GM18907 (cell line): ENCODE measurements around the gene PLSCR3.

Experiments used
- ATAC-seq: cut with Tn5 transposase; IDR thresholded peaks from one replicate; pipeline ENCODE4 v1.9.1; 2021; ENCODE audit warnings: mild to moderate bottlenecking, moderate library complexity; ENCODE audit not compliant: unreplicated experiment

The PLSCR3 gene

DNA sequence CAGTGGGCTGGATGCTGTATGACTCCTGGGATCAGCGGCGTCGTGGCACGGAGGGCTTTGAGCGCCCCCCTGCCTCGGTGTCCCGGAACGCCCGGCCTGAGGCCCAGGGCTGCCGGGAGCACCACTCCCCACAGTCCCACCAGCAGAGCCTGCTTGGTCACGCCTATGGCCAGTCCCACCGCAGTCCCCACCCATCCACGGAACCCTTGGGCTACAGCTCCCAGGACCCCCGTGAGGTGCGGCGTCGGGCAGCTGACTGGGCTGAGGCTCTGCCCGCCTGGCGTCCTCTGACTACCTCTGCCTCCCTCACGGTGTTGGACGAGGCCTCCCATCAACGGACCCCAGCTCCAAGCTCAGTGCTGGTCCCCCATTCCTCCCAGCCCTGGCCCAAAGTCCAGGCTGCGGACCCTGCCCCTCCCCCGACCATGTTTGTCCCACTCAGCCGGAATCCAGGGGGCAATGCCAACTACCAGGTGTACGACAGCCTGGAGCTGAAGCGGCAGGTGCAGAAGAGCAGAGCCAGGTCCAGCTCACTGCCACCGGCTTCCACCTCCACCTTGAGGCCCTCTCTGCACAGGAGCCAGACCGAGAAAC is 32.7 kb upstream of the PLSCR3 start:
- no peak for ATAC-seq

DNA sequence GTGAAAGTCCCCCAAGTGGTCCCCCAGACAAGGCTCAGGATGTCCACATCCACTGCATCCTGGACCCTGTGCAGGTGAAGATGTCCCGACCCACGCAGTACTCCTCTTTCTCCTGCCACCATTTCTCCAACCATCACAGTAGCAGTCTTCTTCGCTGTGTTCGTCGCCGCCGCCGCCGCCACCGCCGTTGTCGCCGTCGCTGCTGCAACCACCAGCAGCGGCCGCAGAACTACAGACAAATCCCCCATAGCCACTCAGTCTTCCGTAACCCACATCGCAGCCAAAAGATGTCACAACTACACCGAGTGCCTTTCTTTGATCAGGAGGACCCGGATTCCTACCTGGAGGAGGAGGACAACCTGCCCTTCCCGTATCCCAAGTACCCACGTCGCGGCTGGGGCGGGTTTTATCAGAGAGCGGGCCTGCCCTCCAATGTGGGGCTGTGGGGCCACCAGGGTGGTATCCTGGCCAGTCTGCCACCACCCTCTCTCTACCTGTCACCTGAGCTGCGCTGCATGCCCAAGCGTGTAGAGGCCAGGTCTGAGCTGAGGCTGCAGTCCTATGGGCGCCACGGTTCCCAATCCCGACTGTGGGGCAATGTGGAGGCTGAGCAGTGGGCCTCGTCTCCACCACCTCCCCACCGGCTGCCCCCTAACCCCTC is 32.0 kb upstream of the PLSCR3 start:
- no peak for ATAC-seq

DNA sequence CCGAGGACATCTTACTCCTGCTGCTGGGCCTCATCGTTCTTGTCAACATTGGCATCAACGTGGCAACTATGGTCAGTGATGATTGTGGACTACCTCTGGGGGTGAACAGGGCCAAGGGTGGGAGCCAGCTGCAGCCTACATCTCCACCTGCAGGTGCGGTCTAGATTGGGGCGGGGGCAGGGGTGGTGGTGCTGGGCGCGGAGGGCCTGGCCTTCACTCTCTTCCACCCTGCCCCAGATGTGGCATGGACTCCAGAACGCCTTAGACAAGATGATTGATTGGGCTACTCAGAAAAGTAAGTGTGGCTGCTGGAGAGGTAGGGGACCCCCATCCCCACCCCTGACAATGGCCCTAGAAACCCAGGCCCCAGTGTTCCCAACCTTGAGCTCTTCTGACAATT is 31.4 kb upstream of the PLSCR3 start:
- ATAC-seq, result no peak

DNA sequence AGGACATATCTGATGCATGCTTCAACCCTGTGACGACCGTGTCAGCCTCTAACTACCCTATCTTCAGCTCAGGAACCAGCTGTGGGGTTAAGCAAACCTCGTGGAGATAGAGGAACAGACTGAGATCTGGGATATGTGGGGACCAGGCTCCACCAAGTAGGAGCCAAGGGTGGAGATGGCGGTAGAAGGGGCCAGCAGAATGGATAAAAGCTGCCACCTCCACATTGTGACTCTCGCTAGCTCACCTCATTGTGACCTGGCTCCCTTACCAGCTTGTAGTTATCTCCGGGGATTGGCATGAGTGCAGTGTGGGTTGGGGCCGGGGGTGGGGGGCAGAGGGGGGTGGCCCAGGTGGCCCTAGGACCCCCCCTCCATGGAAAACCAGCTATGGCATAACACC is 31.0 kb upstream of the PLSCR3 start, which contains the start of gene SPEM2:
TSS of gene SPEM2 (plus strand) at position 301 of the 400 bp plus-strand sequence. CDS start at position 374, 73 bp downstream.
- ATAC-seq, result no peak

DNA sequence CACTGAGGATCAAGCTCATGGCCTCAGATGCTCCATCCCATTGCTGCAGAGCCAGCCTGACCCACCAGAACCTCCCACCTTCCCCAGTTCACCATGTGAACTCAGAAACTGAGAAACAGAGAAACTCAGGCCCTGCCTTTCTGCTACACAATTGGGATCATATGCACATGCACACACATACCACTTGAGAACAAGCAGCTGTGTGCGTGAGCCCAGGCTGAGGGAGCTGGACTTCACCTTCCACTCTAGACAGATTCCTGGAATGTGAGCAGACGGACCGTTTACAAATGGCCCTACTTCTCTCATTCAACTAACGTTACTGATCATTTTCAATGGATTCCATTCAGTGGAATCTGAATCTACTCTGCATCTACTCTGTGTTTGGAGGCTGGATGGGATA is 29.4 kb upstream of the PLSCR3 start:
- ATAC-seq, result no peak

DNA sequence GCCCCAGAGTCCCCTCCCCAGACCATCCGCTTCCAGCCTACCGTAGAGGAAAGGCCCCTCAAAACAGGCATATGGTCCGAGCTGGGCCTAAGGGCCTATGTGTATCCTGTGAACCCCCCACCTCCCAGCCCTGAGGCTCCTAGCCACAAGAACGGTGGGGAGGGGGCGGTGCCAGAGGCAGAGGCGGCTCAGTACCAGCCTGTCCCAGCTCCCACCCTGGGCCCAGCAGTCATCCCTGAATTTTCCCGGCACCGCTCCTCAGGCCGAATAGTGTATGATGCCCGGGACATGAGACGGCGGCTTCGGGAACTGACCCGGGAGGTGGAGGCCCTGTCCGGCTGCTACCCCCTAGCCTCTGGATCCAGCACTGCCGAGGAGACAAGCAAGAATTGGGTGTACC is 26.9 kb upstream of the PLSCR3 start:
- no peak for ATAC-seq

DNA sequence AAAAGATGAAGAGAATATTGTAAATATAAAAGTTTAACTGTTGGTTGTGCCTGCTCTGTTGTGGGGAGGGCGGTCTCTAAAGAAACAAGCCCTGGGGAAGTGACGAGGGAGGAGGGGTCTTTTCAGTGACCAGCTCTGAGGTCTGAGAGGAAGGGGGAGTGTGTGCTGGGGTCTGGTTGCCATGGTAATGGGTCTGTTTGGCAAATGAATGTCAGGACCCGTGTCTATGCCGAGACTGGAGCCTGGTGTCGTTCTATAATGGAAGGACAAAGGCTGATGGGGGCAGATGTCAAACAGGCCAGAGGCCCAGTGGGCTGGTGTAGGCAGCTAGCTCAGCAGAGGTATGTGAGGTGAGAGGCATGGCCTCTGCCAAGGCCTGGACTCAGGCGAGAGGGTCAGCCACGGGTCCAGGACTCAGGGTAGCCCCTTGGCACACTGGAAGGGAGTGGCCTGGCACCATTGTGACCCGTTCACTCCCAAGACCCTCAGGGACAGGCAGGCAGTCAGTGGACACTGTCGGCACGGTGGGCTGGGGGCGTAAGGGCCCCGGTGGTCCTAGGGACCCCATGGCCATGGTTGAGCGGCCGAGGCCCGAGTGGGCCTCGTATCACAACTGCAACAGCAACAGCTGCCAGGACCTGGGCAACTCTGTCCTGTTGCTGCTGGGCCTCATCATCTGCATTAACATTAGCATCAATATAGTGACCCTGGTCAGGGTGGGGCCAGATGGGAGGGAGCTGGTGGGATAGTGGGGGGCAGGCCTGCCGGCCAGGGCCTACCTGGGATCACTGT is 25.7 kb upstream of the PLSCR3 start, which contains the start of gene SPEM1:
TSS of gene SPEM1 (plus strand) at position 506 of the 792 bp plus-strand sequence. CDS start at position 567, 61 bp downstream.
- ATAC-seq, result no peak

DNA sequence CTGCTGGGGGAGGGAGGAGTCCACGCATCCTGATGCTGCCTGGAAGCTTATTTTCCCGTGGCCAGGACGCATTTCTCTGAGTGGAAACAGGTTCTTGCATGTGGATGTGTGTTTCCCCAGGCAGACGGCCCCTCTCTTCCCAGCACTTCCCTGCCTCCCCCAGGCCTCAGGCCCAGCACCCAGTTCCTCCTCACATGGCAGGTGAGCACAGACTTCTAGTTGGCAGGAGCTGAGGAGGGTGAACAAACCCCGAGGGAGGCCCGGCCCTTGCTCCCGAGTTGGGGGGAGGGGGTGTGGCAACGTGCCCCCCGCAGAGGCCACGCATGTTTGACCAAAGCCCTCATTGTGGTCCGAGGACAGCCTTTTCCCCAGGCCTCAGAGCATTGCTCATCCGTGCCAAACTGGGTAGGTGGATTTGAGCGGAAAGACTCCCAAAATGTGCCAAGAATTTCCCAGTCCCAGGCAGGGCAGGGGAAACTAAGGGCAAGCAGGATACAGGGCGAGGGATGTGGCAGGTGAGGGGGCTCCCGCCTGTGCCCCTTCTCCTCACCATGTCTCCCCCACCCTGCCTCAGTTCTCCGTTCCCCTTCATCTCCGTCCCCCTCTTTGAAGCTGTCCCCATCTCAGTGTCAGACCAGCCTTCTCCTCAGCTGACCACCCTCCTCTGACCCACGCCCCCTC is 24.3 kb upstream of the PLSCR3 start:
- ATAC-seq, result no peak

DNA sequence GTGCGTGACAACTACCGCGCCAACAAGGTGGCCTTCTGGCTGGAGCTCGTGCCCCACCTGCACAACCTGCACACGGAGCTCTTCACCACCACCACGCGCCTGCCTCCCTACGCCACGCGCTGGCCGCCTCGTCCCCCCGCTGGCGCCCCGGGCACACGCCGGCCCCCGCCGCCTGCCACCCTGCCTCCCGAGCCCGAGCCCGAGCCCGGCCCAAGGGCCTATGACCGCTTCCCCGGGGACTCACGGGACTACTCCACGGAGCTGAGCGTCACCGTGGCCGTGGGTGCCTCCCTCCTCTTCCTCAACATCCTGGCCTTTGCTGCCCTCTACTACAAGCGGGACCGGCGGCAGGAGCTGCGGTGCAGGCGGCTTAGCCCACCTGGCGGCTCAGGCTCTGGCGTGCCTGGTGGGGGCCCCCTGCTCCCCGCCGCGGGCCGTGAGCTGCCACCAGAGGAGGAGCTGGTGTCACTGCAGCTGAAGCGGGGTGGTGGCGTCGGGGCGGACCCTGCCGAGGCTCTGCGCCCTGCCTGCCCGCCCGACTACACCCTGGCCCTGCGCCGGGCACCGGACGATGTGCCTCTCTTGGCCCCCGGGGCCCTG is 22.8 kb upstream of the PLSCR3 start:
- no peak for ATAC-seq

DNA sequence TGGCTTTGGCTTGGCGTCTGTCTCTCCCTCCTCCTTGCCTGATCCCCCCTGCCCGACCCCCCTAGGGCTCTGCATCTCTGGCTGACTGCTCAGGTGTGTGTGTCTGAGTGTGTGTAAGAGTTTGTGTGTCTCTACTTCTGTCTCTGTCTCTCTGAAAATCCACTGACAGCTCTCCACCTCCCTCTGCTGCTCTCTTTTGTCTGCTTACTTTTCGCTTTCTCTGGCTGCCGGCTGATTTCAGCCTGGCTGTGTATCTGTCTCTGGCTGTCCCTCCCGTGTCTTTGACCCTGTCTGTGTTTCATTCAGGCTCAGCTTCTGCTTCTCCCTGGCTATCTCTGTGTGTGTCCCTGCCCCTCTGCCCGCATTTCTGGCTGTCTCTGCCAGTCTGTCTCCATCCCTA is 22.0 kb upstream of the PLSCR3 start:
- no peak for ATAC-seq

DNA sequence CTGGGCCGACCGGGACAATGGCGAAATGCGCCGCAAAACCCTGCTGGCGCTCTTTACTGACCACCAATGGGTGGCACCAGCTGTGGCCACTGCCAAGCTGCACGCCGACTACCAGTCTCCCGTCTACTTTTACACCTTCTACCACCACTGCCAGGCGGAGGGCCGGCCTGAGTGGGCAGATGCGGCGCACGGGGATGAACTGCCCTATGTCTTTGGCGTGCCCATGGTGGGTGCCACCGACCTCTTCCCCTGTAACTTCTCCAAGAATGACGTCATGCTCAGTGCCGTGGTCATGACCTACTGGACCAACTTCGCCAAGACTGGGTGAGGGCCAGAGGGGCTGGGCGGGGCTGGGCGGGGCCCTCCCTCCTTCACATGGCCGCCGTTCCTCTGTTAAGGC is 21.5 kb upstream of the PLSCR3 start:
- ATAC-seq, result no peak

DNA sequence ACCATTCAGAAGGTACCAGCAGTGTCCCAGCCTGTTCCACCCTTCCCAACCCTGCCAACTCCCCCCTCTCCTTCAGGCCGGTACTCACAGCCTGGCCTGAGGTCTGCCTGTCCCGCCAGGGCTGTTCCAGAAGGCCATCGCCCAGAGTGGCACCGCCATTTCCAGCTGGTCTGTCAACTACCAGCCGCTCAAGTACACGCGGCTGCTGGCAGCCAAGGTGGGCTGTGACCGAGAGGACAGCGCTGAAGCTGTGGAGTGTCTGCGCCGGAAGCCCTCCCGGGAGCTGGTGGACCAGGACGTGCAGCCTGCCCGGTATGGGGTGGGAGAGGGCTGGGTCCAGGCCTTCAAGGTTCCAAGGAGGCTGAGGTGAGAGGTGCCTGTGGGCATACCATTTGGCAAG is 20.5 kb upstream of the PLSCR3 start:
- ATAC-seq, result no peak

DNA sequence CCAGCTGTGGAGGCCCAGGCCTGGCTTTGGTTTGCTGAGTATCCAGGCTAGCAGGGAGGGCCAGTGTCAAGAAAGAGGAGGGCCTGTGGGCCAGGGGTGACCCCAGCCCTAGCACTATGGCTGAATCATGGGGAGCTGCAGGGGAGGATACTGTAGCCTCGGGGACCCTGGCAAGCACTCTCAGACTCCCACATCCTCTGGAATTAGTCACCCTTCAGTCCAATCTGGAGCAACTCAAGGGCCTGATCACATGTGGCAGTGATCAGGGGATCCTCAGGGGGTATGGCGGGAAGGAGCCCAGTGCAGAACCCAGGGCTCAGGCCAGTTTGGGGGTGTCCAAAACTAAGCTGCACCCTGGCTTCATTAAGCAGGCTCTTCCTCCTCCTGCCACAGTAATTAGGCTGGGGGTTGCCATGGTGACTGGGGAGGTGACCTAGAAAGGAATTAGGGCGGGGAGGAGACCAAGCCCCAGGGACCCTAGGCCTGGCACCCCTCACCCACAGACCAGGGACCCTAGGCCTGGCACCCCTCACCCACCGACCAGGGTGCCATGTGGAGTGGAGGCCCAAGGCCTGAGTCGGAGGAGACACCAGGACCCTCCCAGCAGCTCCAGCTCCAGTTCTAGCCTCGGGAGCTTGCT is 19.1 kb upstream of the PLSCR3 start:
- ATAC-seq, result no peak

DNA sequence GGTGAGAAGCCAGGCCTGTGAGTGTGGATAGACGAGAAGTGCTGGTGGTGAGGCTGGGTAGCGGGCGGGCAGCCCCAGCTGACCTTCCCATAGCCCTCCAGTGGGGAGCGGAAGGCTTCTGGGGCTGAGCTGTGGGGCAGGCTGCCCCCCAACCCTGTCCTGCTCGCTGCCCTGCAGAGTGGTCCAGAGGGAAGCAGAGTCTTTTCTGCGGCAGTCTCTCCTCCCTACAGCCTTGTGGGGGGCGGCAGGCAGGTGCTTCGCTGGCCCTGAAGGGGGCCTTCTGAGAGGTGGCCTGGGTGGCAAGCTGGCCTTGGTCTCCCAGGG is 17.1 kb upstream of the PLSCR3 start:
- ATAC-seq, result no peak

DNA sequence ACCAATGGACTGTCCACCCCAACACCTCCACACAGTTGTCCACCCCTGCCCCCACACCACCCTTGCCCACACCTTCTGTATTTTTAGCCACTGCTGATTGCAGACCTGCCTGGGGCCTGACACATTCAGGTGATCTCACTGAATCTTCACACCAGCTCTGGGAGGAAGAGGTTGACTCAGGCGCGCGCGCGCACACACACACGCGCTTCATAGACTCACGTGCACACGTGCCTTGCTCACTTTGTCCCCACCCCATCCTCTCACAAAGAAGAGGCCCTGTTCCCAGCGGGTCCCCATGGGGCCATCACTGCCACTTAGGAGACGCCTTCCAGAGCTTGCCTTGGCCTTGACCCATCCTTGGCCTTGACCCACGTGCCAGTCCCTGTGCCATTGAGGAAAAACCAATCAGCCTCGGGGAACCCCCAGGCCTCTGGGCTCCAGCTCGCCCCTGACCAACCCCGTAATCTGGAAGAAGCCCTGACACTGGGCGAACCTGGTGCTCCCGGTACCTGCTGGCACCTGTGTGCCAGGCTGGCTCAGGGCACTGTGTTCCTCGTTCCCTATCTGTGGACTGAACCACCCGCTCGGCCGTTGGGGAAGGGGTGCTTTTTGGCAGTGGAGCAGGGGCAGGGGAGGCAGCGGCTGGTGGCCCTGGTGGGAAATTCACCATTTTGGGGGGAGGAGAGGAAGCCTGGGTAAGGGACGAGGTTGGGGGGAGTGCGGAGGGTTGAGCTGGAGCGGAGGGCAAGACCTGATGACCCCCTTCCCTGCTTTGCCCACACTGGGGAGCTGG is 16.5 kb upstream of the PLSCR3 start:
- ATAC-seq, result no peak

DNA sequence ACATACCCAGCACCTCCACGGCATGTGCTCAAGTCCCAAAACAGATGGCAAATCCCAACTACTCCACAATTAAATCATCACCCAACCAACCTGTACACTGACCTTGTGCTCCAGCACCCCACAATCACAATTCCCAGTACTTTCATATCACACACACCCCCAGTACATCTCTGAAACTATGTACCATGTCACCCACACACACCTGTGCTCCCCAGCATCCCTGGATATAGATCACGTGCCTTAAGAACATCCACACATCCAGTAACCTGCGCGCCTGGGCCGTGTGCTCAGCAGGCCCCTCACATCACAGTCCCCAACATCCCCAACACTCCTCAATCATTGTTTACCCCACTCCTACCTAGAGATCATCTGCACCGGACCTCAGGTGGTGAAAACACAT is 15.4 kb upstream of the PLSCR3 start:
- ATAC-seq, result no peak

DNA sequence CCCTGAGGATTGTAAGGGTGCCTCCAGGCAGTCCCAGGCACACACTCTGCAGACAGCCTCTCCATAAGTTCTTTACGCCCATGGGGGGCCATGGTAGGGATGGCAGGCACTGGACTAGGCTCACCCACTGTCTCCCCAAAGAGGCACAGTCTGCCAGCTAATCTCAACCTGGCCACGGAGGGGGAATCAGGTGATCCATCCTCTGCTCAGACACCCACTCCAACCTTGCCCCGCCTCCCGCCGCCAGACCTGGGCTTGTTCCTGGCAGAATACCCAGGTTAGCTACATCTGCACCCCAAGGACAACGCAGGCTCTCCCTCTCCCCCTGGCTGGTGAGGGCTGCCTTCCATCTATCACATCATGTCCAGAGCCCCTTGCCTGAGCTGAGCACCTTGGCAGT is 14.5 kb upstream of the PLSCR3 start:
- no peak for ATAC-seq

DNA sequence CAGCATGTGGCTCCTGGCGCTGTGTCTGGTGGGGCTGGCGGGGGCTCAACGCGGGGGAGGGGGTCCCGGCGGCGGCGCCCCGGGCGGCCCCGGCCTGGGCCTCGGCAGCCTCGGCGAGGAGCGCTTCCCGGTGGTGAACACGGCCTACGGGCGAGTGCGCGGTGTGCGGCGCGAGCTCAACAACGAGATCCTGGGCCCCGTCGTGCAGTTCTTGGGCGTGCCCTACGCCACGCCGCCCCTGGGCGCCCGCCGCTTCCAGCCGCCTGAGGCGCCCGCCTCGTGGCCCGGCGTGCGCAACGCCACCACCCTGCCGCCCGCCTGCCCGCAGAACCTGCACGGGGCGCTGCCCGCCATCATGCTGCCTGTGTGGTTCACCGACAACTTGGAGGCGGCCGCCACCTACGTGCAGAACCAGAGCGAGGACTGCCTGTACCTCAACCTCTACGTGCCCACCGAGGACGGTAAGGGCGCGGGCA is 14.0 kb upstream of the PLSCR3 start:
- no peak for ATAC-seq

DNA sequence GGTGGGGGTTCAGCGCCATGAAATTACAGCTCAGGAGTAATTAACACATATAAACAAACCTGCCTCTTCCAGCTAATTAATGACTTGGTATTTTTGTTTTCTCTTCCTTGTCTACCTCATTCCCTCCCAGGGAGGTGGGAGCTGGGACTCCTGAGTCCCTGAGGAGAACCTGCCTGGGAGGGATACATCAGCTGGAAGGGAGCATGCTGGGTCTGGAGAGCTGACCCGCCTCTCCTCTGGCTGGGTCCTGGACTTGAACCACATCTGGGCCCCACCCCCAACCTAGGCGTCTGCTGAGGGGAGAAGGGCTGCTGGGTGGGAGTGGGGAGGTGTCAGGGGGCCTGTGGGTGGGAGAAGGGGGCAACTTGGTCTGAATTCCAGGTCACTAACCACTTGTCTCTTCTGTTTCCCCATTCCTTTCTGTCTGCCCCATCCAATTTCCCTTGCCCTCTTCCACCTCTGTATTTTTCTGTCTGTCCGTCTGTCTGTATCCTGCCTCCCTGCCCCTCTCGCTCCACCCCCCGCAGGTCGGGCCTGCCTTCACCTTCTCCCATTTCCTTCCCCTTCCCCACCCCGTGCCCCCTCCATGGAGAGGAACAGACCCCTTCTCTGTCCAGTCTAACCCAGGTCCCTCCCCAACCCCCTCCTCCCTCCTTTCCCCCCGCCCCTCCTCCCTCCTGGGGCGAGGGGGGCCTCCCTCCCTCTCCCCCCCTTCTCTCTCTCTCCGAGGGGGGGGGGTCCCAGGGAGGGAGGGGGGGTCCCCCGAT is 13.3 kb upstream of the PLSCR3 start, which contains the start of gene NLGN2:
TSS of gene NLGN2 (plus strand) at position 361 of the 767 bp plus-strand sequence. CDS start 411 bp downstream, outside the sequence.
- no peak for ATAC-seq
